Neural crest cell (in vitro differentiated cells): ENCODE data around the gene GMPR. TPM values are rescaled to one million over a fixed set of nuclear protein-coding genes. Genes with fewer than 3 reads are reported as not detected.

Experiments used
- DNase-seq: peaks from one replicate; pipeline ENCODE4 v3.0.0; 2021; ENCODE audit warnings: low read depth, mixed read lengths, low spot score
- H3K27ac Mint-ChIP-seq: one replicate; pipeline ENCODE4 v1.8.0; 2021; ENCODE audit warnings: mild to moderate bottlenecking, mixed read lengths; ENCODE audit not compliant: unreplicated experiment
- H3K27me3 Mint-ChIP-seq: 2 replicates; pipeline ENCODE4 v1.8.0; 2021; ENCODE audit warnings: low read depth, mild to moderate bottlenecking, mixed read lengths
- H3K36me3 Mint-ChIP-seq: 2 replicates; pipeline ENCODE4 v1.8.0; 2021; ENCODE audit warnings: low read depth, mild to moderate bottlenecking, mixed read lengths
- H3K4me1 Mint-ChIP-seq: 2 replicates; pipeline ENCODE4 v1.8.0; 2021; ENCODE audit warnings: mixed read lengths
- H3K4me3 Mint-ChIP-seq: one replicate; pipeline ENCODE4 v1.8.0; 2021; ENCODE audit warnings: mild to moderate bottlenecking, mixed read lengths
- H3K9me3 Mint-ChIP-seq: 2 replicates; pipeline ENCODE4 v1.8.0; 2021; ENCODE audit warnings: mixed read lengths
- CTCF ChIP-seq: fragments of 200-600 bp; sonication (generic); conservative IDR thresholded peaks from 2 replicates; pipeline ENCODE4 v1.5.0; 2021; ENCODE audit warnings: antibody characterized with exemption, mild to moderate bottlenecking
- total RNA-seq: library from RNA; stranded (reverse); gene quantifications from 2 replicates; pipeline ENCODE4 v1.2.1, GENCODE V29; 2021

The GMPR gene
- total RNA-seq, 1 donor from 2014 or later: 0.16 TPM

- H3K4me1 Mint-ChIP-seq: no peaks in the 10 kb centered on the region
- no peak for DNase-seq
These were observed 47.2 kb downstream of the GMPR start for GRCh38 chr6:16285467-16286150.

GRCh38 chr6:16286151-16286522 lies 47.8 kb downstream of the GMPR start:
- no peaks in the 10 kb centered on the region for H3K9me3 Mint-ChIP-seq
- DNase-seq: peak; percentile 77
- H3K27me3 Mint-ChIP-seq: peaks cover 6% of the 10 kb centered on the region
- H3K27ac Mint-ChIP-seq: peak overlapping the region; percentile 62
- no peak overlapping the region for H3K4me3 Mint-ChIP-seq
- H3K4me1 Mint-ChIP-seq: no peaks in the 10 kb centered on the region
- no peaks in the 10 kb centered on the region for H3K36me3 Mint-ChIP-seq
- TF ChIP-seq CTCF: peak; percentile 73

More at GRCh38 chr6:16285467-16286150, 47.2 kb downstream of the GMPR start:
- H3K27ac Mint-ChIP-seq: peak overlapping the region; percentile 62
- H3K9me3 Mint-ChIP-seq: no peaks in the 10 kb centered on the region
- no peak for TF ChIP-seq CTCF
- H3K4me3 Mint-ChIP-seq: no peak overlapping the region
- no peaks in the 10 kb centered on the region for H3K36me3 Mint-ChIP-seq
- H3K27me3 Mint-ChIP-seq: peaks cover 6% of the 10 kb centered on the region

GRCh38 chr6:16288163-16288562 lies 49.8 kb downstream of the GMPR start:
- Mint-ChIP-seq H3K27ac (no peak overlapping the region), H3K4me3 (no peak overlapping the region), H3K4me1 (no peaks in the 10 kb centered on the region), H3K27me3 (peaks cover 6% of the 10 kb centered on the region), H3K36me3 (no peaks in the 10 kb centered on the region), H3K9me3 (no peaks in the 10 kb centered on the region)
- TF ChIP-seq CTCF: no peak
- no peak for DNase-seq

- Mint-ChIP-seq H3K4me3 (no peak overlapping the region), H3K27ac (no peak overlapping the region), H3K27me3 (peaks cover 4% of the 10 kb centered on the region), H3K9me3 (no peaks in the 10 kb centered on the region), H3K4me1 (peaks cover 7% of the 10 kb centered on the region), H3K36me3 (no peaks in the 10 kb centered on the region)
- DNase-seq: no peak
- no peak for TF ChIP-seq CTCF
These were observed 53.4 kb downstream of the GMPR start for GRCh38 chr6:16291739-16292138.

- TF ChIP-seq CTCF: no peak
- Mint-ChIP-seq H3K36me3 (no peaks in the 10 kb centered on the region), H3K27me3 (peaks cover 4% of the 10 kb centered on the region), H3K4me3 (no peak overlapping the region), H3K9me3 (no peaks in the 10 kb centered on the region), H3K4me1 (peaks cover 7% of the 10 kb centered on the region), H3K27ac (no peak overlapping the region)
- no peak for DNase-seq
These were observed 54.0 kb downstream of the GMPR start for GRCh38 chr6:16292432-16292831.
